Inflammatory macrophage treated with lipopolysaccharide for 1 hour (primary cell): ENCODE results near the gene RIT2.

Experiments
- DNase-seq, 2 donors: peaks; one replicate each; pipeline ENCODE4 v3.0.0-alpha.2; 2020 to 2022

The RIT2 gene

DNA sequence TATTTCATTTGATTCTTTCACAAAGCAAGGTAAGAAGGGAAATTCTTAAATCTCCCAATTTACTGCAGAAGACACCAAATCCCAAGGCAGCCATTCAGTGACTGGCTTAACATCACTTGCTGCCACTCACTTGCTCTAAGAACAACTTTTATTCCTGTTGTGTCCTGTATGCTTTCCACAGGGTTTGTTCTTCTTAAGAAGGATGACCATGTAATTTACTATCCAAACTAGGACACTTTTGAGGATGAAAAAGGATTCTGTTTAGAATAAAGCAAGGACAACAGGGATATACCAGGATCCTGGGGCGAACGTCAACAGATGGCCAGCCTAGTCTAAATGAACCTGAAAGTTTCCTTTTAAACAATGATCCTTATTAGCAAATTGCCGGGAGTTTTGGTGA, 34.8 kb downstream of the RIT2 start:
- no peak for DNase-seq

DNA sequence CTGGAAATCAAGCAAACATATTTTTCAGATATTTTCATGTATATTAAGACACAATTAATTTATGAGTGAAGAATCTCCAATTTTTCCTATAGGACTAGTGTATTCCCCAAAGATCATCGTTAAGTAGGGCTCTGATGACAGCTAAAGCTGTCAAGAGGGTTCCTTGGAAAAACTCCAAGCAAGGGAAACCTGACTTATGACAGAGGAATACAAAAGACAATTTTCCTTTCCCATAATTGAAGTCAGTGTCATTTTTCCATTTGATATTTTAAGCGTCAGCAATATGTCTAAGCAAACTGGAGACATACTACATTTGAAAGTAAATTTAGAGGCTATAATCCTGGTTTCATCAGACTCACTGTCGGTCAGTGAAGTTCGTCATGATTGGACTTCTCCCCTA, 36.1 kb downstream of the RIT2 start:
- no peak for DNase-seq

DNA sequence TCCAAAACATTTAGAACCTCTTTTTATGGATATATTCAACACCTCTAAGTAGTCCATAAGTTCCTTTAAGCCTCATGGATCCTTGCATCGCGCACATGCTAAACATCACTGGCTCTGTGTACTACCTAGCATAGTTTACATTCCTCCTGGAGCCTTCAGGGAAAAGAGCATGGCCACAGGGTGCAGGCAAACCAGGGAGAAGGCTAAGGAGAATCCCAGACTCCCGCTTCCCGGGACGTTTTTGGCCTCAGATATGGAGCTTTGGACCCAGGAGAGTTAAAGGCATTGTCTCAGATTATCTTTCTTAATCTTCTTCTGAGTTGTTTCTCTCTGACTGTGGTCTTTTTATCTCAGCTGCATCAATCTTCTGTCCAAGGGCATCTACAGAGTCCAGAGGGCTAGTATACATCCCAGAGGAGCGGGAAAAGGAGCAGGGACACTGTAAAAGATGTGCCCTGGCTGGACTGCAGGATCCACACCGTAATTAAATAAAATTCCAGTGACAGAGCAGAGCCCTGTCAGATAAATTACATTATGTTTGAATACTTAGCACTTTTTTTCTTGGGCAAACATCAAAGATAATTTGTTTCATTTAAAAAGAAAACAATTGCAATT, 36.9 kb downstream of the RIT2 start:
- DNase-seq, result no peak

DNA sequence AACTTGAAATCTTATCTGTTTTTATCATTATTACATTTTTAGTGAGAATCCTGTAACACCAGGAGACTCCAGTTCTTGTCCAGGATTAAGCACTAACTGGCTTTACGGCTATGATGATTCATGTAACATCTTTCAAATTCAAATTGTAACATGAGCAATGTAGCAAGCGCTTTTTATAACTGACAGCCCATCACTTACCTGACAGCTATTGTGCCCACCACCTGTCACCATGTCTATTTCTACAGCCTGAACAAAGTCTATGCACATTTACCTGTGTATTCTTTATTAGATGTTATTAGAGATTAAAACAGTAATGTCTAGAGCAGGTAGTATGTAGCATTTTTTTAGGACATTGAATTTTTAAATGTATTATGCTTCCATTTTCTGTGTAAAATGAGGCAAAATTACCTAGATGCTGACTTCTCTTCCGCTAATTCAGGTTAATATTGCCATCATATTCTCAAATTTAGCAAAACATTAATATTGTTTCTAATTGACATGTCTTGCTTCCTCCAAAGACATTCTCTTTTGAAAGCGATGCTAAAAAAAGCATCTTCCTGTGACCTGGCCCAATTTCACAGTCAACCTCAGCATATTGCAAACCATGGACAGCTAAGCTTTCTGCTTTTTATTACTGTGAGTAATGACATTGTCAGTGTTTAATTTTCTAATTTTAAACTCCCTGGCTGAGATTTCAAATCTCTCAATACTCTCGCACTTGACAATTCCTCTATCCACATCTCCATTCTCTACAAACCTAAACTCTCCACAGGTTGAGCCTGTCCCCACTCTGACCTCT, 37.8 kb downstream of the RIT2 start:
- DNase-seq, result no peak

DNA sequence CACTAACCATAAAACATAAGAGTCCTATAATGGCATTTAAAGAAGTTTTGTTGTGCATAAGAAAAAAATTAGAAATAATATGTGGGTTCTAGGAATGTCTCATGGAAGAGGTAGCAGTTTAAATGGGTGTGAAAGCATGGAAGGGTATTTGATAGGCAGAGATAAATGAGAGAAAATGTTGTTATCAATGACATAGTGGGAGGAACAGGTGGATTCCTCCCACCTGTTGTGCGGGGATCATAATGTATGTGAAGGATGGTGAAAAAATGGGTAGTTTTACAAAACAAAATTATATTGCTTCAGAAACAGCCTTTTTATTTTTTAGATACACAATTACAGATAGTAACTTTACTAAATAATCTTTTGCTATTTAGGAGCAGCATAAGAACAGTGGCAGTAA, 41.7 kb downstream of the RIT2 start:
- DNase-seq, result no peak

DNA sequence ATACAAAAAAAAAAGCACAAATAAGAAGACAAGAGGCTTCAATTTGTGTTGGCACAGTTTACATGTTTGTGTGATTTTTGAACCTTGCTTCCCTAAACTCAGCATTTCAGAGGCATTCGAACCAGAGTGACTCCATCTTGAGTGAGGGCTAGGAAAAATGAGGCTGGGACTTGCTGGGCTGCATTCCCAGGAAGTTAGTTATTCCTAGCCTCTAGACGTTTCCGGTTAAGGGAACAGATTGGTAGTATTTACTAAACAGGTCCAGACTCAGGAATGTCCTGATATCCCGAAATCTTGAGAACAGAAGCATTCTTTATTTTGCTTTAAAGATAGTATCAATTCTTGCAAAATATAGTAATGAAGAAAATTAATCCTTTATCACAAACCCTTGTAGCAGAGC, 46.7 kb downstream of the RIT2 start:
- no peak for DNase-seq

DNA sequence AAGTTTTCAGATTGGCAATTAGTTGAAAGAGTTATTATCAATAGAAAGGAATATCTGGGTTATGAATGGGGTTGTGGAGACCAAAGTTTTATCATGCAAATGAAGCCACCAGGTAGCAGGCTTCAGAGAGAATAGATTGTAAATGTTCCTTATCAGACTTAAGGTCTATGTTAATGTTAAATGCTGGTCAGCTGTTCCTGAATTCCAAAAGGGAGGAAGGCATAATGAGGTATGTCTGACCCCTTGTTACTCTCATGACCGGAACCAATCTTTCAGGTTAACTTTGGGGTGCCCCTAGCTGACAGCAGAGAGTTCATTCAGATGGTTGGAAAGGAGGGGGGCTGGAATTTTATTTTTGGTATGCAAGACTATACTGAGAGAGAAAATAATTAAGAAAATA, 47.9 kb downstream of the RIT2 start:
- DNase-seq, result no peak

DNA sequence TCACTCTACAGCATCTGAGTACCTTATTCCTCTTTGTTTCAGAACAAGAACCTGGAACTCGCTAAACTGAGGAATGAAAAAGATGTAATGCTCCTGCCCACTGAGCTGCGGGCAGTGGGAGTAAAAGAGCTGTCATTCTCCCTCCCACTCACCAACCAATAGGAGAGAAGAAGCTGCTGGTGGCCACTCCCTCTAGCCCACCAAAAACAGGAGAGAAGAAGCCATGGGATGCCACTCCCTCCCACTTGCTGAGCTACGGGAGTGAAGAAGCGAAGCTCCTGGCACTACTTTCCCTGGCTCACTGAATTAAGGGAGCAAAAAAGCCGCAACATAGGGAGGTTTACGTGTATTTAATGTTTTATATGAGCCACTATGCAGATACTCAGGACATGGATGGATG, 53.7 kb downstream of the RIT2 start:
- DNase-seq, result no peak

DNA sequence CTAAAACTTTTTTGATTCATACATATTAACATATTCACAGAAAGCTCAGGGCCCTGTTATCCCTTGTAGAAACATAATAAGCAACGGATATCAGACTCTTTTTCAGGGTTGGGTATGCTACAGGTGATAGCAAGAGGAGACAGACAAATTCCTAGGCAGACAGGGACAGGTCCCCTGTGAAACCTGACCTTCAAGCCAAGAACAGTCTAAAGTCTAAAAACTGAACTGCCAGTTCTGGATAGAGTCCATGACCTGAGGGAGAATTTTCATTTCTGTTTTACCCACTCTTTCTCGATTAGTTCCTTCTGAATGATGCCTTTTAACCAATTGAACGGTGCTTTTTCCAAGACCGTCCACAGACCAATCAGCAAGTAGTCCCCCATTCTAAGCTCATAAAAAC, 54.2 kb downstream of the RIT2 start:
- DNase-seq, result no peak

DNA sequence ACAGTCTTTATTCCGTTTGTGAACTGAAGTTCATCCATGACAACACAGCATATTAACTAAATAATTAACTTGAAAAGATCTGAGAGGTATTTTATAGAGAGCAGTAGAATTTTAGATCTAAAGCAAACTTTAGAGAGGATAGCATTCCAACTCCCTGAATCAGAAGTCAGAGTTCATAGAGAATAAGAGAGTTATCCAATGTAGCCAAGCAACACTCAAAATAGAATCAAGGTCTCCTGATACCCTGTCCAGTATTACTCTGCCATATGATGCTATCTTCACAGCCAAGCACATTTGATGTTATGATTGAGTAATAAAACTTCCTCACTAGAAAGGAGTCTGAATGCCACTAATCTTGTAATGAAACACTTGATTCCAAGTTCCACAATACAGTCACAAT, 55.5 kb downstream of the RIT2 start:
- DNase-seq, result no peak

DNA sequence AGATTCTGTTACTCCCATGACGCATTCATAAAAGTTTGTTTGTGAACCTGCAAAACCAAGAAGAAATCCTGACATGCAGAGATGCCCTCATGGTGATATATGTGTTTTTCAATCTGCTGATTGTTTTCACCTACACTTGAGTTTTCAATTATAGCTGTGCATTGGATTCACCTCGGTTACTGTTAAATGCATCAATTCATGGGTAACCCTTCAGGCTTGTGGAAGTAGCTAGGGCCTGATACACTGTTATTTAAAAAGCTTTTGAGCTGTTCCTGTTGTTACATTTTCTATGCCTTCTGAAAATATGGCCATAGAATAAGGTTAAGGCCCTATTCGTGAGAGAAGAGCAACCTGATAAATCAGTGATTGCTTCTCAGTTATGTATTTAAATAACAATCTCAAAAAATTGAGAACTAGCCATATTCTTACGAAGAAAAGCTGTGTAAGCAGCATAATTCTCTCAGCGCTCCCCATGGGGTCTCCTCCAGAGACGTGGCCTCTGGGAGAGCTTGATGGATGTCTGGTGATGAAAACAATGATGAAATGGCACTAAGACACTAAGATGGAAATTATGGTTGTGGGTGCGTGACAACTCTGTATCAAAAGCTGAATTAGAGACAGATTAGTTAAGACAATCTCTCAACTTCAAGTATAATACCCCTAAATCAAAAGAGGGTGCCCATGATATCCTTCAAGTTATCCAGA, 60.5 kb downstream of the RIT2 start:
- no peak for DNase-seq

DNA sequence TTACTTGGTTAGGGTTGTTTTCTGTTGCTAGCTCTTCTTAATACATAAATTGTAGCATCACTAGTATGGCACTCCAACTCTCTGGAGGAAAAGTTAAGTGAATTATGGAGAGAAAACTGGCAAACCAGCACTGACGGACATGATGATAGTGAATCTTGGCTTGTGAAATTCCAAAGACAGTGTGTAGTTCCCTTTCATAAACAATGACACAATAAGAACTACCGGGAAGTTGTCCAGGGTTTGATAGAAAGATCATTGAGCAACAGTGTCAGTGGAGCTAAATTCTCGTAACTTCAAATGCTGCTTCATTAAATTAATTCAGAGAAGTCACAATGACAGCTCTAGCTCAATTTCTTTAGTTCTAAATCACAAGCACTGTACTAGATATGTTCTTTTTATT, 66.5 kb downstream of the RIT2 start:
- no peak for DNase-seq

DNA sequence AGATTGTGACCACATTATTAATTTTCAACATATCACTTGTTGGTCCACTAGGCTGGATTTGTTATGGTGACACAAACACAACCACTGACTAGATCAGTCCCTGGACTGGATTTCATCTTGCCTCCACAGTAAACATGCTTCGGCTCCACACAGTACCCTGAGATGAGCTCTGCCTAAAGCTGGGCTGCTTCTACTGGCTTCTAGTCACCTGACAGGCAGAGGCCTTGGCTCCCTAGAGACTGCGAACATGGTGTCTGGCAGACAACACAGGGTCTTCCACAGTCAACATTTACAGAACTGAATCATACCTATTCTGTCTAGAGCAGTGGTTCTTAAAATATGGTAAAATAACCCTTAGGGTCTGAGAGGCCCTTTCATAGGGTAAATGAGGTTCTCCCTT, 69.2 kb downstream of the RIT2 start:
- DNase-seq, result no peak

DNA sequence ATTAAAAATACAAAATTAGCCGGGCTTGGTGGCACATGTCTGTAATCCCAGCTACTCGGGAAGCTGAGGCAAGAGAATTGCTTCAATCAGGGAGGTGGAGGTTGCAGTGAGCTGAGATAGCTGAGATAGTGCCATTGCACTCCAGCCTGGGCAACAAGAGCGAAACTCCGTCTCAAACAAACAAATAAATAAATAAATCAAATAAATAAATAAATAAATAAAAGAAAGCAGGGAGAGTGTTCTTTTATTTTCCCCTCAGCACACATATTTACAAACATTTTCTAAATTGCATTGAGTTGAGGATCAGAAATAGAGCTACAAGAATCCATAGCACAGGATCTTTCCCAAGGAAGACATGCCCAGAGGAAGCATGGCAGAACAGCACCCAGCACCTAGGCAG, 71.9 kb downstream of the RIT2 start:
- DNase-seq, result no peak

DNA sequence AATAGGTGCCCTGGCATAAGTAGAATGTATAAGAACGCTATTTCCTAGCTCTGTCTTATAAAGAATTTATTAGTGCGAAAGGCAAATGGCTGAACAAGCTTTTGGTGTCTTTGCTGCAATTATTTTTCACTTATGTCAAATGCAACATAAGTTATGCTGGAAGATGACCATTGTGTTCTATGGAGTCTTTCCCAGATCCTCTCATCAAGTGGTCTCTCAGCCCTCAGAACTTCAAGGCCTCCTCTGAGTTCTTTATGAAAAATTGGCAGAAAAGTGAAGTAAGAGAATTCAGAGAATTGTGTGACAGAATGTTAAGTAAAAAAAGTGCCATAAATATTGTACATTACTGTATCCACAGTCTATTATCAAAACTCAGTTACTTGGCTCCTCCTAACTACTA, 75.2 kb downstream of the RIT2 start:
- no peak for DNase-seq

DNA sequence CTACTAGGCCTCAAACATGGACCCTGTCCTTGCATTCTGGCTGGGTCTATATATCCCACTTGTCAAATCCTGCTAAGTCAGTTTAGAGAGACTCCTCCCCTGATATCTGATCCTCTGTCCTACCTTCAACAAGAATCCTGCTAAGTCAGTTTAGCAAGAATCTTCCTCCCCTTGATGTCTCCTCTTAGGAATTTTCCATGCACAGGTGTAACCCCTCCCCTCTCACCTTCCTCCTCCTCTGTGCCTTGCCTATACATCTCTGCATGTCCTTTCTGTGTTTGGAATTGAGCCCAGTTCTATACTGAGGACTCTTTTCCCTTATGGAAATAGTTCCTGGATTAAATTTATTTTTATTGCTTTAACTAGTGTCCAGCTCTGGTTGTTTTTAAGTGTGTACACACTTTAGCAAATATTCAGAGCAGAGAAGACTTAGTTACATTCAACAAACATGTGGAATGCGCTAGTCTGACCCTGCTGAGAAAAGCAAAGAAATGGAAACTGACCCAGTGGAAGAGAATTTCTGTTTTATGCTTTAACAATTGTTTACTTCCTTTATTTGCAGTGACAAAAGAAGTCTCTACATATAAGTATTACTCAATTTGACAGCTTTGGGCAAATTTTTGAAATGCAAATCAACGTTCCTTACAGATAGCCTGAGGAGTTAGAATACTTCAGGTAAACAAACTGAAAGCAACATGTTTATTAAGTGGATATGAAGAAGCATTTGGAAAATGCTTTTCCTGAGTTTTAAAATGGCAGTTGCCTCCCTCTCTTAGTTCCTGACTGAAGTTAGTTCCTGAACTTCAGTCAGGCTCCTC, 80.6 kb downstream of the RIT2 start:
- no peak for DNase-seq

DNA sequence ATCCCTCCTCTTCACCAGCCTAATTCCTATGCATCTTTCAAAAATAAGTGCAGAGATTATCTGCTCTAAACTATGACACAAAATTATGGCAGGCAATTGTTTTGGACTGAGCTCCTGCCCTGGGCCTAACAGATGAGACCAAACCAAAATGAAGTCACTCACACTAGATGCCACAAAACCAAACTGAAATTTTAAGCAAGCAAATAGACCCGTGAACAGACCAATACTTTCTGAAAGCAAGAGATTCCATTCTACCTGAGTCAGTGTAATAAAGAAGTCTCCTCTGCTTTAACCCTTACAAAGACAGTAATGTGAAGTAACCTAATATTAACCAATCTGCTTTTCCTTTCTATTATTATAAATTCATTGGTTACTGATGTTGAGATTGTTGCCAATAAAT, 84.3 kb downstream of the RIT2 start:
- DNase-seq, result no peak

DNA sequence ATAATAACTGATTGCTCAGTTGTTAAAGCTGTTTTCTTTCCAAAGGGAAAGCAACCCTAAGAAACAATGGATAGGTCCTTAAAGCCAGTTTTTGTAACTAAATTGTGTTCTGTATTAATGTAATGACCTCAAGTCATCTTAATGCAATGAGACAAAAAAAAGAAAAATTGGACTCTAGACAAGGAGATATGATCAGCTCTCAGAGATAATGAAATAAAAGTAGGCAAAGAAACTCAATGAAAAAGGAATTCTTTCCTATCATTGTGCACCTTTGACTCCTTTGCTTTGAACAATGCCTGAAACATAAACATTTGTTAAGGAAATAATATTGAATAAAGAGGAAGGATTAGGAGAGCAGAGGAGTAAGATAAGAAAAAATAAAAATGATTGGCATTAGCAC, 86.1 kb downstream of the RIT2 start:
- DNase-seq, result no peak

DNA sequence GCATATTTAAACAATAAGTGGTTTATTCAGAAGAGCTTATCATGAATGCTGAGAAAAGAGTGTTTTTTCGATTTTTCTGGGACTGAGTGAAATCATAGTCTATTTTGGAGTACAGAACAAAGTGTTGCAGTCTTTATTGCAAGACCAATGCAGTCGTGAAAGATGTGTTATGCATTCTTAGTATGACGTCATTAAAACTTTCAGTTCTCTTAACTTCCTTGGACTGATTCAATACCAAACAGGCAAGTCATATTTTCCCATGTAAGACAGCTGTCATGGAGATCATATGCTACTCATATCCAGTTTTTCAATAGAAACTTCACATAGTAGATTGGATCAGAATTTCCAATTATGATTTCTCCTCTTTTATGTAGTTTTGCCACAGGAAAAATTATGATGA, 92.6 kb downstream of the RIT2 start:
- DNase-seq, result no peak

DNA sequence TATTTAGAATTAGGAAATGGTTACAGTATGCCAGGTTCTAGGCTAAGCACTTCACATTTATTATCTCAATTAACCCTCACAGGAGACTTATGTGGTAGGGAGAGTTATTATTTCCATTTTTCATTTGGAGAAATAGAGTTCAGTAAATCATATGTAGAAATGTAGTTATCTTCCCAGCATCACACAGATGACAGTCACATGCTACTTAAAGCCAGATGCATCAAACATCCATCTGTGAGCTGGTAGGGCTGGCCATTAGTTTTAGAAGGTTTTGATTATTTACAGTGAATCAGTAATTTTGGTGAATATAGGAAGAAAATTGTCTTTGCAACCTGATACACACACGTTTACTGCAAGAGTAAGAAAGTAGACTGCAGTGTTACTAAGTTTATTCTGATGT, 97.9 kb downstream of the RIT2 start:
- no peak for DNase-seq

DNA sequence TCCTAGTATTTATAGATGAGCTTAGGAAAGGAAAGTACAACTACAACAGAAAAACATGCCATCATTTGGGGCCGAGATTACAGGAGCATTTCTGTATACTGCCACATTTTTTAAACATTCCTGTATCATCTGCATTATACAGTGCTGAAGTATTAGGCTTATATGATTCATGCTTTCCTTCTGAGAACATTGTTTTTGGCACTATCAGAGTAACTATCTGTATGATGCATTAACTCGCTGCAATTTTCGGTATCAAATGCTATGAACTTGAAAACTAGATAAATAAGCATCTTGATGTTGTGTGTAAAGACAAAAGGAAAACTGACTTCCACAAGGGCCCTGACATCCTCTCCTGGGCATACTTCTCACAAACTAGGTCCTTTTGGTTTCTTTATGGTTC, 102.0 kb downstream of the RIT2 start:
- DNase-seq, result no peak

DNA sequence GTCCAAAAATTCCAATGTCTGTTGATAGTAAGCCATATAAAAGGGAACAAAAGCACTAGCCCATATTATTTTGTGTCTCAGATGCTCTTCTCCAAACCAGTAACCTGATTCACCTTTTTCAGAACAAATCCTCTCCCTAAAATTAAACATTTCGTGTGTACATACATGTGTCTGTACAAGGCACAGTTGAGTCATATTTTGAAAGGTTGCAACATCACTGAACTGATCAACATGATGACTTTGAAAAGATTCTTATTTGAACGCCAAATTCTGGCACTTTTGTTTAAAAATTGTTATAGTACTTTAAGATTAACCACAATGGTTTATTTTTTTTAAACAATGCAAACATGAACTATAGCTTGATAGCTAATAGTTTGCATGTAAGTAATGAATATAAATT, 102.5 kb downstream of the RIT2 start:
- DNase-seq, result no peak

DNA sequence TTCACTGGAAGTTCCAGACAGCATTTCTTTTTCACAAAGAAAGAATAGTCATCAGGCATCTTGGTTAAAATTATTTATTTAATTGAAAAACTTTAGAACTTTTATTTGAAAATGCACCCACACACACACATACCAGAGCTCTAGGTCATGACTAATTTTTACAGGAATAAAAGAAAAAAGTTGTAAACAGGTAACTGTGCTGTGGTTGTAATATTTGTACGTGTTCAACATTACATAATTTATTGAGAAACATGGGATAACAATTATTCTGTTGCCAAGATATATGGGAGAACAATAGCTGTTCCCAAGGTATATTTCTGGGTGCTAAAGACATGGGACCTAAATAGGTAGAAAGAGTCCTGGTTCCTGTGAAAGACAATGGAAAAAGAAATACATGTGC, 104.9 kb downstream of the RIT2 start:
- DNase-seq, result no peak

DNA sequence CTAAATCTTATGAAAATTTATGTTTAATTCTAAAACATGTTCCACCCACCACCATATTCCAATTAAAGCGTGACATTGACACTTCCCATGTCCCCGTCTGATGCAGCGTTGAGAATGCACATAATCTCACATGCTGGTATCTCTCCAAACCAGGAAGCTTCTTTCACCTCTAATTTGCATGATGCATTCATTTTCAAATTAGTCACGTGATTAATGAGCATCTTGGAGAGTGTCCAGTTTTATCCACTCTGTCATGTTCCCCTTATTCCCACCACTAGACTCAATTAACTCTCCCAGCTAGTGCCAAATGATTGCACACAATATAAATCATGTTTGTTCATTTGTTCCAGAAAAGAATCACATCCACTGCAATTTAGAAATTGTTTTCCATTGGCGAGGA, 105.8 kb downstream of the RIT2 start:
- no peak for DNase-seq
